ENCODE measurements around the gene ADD3.
"Not testable (repeated sequence)": the region's sequence is repeated elsewhere in the genome, so short reads cannot be mapped to it uniquely, and the experiment has no call there.

The ADD3 gene

DNA sequence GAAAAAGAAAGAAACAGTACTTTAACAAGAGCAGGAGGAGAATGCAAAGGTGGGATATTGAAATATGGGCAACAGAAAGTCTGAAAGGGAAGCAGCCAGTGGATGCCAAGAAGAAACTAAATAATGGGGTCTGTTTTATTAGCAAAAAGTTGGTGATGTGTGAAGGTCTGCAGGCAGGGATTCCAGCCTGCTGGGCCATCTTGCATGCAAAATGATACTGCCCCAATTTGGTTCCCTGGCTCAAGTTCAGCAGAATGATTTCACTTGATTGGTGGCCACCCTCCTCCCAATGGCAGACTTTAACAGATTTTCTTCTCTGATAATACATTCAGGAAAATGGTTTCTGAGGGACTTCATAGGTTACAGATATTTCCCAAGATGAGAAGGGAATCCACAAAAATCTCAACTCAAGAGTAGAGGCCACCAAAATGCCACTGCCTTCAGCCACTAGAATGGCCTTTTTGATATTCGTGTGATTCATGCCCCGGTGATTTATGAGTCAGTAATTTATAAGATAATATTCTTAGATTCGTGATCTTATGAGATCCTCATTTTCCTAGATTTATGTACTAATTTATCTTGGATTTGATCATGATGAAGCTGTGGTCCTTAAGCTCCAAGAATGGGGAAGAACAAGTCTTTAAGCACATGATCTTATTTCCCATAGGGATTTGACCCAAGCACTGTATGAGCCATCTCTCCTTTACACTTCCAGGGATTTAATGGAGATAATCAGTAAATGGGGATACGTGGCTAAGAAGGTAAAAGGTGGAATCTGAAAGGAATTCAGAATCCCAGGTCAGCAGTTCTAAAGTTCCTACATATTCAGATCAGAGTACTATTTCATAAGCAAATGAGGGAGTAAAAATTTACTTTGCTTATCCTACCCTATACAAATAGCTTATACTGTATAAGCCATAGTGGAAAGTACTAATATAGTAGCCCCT lies 32.3 kb upstream of the ADD3 start:
- no peak overlapping the region for H3K4me3 ChIP-seq (ENCODE audit: low read length)
- no peak for DNase-seq (ENCODE audit: low read depth, low spot score)

DNA sequence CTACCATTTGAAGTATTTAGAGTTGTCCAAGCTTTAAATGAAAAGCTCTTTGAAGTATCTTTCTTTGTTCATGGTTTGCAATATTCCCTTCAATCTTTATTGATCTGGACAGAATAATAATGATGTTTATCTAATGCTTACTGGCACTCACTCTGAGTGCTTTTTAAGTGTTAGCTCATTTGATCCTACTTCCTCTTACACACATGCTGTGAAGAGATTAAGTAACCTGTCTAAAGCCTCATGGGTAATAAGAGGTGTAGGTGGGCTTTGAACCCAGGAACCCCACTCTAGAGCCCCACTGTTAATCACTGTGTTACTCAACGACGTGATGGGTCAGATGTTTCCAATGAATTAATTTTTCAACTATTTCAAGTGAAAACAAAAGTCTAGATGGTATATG lies 31.1 kb upstream of the ADD3 start:
- no peak for DNase-seq (ENCODE audit: low read depth, low spot score)

DNA sequence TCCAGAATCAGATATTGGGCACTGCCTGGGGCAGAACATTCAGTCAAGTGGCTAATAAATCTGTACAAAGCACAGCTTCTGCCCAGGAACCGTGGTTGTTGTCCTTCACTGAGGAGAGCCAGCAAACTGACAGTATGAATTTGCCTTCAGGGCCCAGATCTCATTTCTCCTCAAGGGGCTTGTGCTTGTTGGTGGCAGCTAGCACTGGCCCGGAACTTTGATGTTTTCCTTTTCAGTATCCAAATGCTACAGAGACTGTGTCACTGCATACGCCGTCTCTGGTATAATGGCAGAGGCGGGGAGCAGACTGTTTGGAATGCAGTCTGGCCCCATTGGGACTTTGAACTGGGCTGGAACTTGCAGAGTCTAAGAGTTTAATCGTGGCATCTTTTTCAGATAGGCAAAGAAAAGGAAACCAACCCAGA lies 30.4 kb upstream of the ADD3 start:
- no peak for DNase-seq (ENCODE audit: low read depth, low spot score)
- H3K4me3 ChIP-seq (ENCODE audit: low read length), result no peak overlapping the region

More for the DNA sequence above, 31.1 kb upstream of the ADD3 start:
- no peak overlapping the region for H3K4me3 ChIP-seq (ENCODE audit: low read length)

DNA sequence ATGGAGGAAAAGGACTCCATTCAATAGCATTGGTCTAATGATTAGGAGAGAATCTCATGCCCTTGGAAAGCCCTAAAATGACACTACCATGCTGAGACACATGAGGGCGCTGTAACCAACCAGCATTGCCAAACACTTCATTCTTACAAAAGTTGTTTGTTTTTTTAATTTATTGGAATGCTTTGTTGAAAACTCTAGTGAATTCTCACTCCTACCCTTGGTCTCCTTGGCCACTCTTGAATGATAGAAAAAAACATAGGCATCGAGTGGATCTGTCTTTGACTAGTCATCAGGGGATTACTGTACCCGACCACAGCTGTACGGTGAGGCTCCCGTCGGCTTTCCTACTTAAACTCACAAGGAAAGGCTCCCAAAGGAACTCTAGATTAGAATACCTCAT lies 29.3 kb upstream of the ADD3 start:
- no peak overlapping the region for H3K4me3 ChIP-seq (ENCODE audit: low read length)
- no peak for DNase-seq (ENCODE audit: low read depth, low spot score)

DNA sequence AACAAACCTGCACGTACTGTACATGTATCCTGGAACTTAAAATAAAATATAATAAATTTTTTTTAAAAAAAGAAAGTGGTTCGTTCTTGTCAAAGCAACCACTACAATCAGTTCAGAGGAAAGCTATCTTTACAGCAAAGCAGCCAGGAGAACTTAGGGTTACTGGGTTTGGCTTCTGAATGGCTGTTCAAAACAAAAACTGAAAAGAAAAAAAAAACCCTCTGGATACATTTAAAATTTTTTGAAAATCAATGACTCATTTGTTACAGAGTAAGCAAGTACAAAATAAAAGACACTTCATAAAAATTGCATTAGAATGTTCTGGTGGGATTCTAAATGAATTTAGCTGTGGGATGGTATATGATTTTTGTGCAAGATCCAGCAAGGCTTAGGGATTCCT lies 28.6 kb upstream of the ADD3 start:
- no peak overlapping the region for H3K4me3 ChIP-seq (ENCODE audit: low read length)
- no peak for DNase-seq (ENCODE audit: low read depth, low spot score)

DNA sequence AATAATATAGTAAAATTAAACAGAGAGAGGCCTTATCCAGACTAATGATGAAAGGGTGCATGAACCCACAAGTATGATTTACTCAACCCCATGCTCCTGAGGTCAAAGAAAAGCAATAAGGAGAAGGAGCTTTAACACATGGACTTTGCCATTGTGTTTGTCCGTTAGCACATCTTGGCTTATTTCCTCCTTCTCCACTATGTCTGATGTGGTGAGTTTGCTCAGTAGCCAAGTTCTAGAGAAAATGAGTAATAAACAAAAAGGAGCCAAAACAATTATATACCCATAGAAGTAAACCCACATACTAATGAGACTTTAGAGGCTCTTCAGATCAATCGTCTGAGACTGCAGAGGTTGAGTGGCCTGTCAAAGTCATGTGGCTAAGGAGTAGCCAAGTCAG lies 26.1 kb upstream of the ADD3 start:
- no peak for DNase-seq (ENCODE audit: low read depth, low spot score)
- no peak overlapping the region for H3K4me3 ChIP-seq (ENCODE audit: low read length)

DNA sequence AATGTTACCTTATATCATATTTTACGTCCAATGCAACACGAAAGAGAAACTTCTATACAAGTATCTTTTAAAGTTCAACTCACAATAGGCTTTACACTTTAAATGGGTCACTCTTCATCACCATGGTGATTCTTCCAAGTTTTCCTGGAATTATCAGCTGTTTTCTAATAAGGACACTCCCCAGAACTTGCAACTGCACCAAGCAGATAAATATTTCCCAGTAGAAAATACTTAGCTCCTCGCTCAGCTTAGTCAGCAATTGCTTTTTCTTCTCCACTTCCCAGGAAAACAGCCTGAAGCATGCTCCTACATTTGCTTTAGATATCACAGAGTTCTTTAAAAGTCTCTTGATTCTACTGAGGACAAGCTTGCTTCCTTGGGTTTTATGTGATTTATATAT lies 25.7 kb upstream of the ADD3 start:
- no peak overlapping the region for H3K4me3 ChIP-seq (ENCODE audit: low read length)
- DNase-seq (ENCODE audit: low read depth, low spot score), result no peak

DNA sequence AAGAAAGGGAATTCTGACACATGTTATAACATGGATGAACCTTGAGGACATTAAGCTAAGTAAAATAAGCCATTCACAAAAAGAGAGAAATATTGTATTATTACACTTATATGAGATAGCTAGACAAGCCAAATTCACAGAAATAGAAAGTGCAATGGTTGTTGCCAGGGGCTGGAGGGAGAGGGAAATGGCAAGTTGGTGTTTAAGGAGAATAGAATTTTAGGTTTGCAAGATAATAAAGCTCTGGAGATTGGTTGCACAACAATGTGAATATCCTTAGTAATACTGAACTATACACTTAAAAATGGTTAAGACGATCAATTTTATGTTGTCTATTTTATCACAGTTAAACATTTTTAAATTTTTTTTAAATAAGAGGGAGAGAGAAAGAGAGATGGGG lies 25.0 kb upstream of the ADD3 start:
- no peak overlapping the region for H3K4me3 ChIP-seq (ENCODE audit: low read length)
- no peak for DNase-seq (ENCODE audit: low read depth, low spot score)

DNA sequence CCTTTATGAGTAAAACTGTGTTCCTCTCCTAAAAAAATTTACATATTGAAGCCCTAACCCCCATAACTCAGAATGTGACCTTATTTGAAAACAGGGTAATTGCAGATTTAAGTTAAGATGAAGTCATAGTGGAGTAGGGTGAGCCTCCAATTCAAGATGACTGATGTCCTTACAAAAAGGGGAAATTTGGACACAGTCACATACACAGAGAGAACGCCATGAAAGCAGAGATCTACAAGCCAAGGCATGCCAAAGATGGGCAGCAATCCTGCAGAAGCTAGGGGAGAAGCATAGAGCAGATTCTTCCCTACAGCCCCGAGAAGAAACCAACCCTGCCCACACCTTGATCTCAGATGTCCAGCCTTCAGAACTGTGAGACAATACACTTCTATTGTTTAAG lies 23.8 kb upstream of the ADD3 start:
- DNase-seq (ENCODE audit: low read depth, low spot score), result no peak
- H3K4me3 ChIP-seq (ENCODE audit: low read length), result no peak overlapping the region

DNA sequence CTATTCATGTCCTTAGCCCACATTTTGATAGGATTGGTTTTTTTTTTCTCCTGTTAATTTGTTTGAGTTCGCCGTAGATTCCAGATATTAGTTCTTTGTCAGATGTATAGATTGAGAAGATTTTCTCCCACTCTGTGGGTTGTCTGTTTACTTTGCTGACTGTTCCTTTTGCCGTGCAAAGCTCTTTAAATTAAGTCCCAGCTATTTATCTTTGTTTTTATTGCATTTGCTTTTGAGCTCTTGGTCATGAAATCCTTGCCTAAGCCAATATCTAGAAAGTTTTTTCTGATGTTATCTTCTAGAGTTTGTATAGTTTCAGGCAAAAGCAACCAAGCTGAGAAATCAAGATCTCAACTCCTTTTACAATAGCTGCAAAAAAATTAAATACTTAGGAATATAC lies 22.0 kb upstream of the ADD3 start:
- not testable (repeated sequence) for DNase-seq (ENCODE audit: low read depth, low spot score); H3K4me3 ChIP-seq (ENCODE audit: low read length)

DNA sequence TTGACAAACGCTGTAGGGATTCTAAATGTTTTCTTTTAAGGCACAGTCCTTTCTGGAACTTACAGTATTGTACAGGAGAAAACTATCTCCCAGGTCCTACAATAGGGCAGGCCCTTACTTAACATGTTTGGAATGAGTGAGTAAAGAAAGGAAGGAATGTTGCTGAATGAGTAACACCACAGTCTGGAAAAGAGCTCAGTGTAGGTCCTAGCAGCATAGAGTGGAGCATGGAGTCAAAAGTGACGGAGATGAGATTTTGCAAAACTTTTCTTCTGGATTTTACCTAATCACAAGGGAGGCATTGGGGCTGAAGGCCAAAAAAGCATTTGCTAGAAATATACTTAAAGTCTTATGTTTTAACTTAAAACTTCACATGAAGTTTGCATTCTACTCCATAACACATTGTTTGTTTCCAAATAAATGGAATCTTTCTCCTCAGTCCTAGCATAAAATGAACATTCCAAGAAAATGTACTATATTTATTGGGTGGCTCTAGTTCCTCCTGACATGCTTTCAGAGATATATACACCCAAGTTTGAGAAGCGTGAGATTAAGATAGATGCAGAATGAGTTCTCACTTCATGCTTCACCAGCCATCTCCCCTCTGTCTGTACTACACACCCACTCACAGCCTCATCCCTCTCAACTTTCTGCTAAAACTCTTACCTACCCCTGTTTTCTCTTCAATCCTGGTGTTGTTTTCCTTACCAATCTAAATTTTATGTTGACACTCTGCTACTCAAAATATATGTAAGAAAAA lies 20.2 kb upstream of the ADD3 start:
- no peak overlapping the region for H3K4me3 ChIP-seq (ENCODE audit: low read length)
- DNase-seq (ENCODE audit: low read depth, low spot score), result no peak

DNA sequence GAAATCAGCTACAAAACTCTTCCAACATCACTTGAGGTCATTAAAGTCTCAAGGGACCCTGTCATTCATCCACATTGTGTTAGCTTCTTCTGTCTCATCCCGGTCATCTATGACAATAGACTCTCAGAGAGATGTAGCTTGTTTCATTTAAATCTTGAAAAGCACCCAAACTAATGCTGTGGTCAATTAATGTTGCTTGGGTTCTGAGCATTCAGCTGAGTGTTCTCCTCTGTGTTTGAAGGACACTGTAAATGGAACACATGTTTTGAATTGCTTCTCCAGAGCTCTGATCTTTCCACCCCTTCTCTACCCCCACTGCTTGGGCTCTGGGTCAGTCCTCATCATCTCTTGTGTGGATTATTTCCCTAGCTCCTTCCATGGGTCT lies 19.6 kb upstream of the ADD3 start:
- DNase-seq (ENCODE audit: low read depth, low spot score), result no peak
- no peak overlapping the region for H3K4me3 ChIP-seq (ENCODE audit: low read length)

DNA sequence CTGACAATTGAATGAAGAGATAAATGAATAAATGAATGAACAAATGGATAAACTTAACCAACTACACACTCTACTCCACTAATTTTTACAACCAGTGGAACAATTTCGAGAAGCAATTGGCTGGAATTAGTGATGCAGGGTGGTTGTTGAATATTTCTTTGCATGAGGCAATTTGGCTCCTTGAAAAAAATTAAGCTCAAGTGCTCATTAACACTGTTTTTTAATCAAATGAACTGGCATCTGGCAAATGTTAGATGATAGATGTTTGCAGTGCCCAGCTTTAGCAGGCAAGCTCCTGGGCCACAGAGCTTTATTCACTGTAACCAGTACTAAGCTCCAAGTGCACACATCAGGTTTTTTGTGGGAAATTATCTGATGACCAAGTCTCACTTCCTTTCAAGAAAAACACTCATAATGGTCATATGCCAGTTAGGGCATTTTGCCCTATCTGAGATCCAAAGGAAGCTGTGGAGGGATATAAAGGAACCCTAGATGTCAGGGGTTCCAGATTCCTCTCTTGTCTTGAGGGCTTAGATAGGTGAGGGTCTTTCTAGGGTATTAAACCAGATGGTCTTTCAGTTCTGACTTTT lies 16.4 kb upstream of the ADD3 start:
- DNase-seq (ENCODE audit: low read depth, low spot score), result no peak
- H3K4me3 ChIP-seq (ENCODE audit: low read length), result no peak overlapping the region

DNA sequence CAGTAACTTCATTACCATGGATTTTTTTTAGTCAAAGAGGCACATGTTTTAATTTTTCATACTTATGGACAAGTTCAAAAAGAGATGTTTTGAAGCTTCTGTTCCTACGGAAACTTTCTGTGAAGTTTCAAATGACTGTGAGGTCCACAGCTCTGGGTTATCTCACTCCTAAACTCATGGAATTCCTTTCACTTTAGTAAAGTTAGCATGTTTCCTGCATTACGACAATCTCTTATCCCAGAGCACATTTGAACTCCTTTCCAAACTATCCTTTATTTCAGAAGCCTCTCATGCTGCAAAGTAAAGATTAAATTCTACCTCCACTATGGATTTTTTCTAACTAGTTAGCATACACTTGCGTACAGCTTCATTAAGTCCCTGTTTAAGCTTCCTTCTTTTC lies 15.3 kb upstream of the ADD3 start:
- no peak overlapping the region for H3K4me3 ChIP-seq (ENCODE audit: low read length)
- DNase-seq (ENCODE audit: low read depth, low spot score), result no peak

DNA sequence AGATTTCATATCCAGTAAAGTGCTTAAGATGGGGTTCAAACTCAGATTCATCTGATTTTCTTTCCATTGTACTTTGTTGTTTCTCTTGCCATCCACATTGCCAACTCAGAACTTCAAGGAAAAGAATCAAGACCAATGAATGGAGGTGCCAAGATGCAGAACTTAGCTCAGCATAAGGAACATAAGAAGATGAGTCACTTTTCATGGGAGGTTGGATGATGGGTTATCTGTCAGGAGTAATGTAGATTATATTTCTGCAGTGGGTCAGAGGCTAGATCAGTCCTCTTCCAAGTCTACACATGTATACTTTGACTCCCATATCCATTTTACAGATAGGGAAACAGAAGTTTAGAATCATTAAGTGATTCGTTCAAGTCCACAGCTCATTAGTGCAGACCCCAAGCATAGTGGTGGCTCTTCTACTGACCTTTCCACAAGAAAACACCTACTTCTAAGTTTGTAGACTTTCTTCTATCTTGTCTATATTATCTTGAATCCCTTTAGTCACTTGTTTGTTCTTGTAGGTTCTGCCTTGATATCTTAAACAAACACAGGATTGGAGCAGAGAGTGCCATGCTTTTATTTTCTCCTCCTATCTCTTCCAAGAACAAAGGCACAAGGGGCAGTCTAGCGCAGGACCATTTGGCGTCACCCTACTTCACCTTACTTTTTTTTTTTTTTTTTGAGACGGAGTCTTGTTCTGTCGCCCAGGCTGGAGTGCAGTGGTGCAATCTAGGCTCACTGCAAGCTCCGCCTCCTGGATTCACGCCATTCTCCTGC lies 14.0 kb upstream of the ADD3 start:
- no peak overlapping the region for H3K4me3 ChIP-seq (ENCODE audit: low read length)
- DNase-seq (ENCODE audit: low read depth, low spot score), result no peak

DNA sequence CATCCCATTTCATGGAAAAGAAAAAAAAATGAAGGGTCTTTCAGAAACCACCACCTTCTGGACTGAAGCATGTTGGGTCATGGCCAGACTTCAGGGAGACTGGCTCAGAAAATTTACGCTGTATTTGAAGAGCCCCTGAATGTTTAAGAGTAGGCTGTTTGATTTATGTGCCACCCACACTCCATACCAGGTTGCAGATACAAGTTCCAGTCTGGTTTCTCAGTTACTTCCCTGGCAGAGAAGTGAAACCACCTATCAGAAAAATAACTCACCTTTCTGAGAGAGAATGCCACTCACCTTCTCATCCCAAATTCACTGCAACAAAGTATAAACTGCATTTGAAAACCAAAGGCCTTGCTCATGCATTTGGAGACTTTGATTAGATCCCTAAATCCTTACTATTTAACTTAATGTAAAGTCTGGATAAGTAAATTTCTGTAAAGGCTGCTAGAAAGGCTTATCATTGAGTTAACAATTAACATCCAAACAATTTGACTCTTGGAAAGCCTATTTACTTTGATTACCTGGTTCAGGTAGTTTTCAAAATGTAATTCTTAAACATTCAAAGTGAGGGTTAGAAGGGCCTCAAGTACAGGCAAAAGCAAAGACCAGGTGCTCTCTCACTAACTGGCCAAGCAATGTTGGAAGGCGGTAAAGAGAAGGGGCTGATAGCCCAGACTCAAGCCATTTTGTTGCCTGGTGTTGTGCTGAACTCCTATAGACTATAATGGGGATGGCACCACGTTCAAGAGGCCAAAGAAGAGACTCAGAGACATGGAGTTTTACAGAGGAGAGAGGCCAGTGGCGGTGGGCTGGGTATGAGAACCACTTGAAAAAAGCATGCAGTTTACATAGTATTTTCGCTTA lies 12.8 kb upstream of the ADD3 start:
- no peak overlapping the region for H3K4me3 ChIP-seq (ENCODE audit: low read length)
- DNase-seq (ENCODE audit: low read depth, low spot score), result no peak

DNA sequence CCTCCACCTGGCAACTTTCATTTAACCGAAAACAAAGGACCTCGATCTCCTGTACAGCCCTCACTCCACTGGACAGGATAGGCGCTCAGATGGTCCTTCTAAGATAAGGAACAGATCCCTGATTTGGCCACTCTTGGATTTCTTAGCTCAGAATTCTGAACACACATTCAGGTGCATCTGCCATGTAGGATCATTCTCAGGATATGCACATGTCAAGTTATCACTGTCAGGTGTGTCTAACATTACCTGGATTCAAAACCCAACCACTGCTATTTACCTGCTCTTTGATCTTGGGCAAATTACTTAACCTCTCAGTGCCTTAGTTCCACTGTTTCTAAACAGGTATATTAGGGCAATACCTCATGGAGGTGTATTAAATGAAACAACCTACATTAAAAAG lies 12.2 kb upstream of the ADD3 start:
- no peak for DNase-seq (ENCODE audit: low read depth, low spot score)
- no peak overlapping the region for H3K4me3 ChIP-seq (ENCODE audit: low read length)

DNA sequence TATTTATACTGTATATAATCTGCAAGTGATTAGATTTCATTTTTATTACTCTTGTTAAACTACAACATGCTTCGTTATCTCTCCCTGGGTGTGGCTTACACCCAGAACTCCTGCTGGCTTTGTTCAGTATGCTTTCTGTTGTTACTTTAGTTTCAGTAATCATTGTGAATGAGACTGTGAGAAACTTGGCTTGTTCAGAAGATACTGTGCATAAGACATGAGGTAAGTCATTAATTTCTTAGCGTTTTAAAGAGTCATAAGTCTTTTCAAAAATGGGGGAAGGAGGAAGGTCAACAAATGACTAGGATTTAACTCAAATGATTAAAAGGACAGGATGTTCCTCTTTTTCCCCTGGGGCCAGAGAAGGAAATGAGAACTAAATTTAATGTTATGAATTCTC lies 11.6 kb upstream of the ADD3 start:
- H3K4me3 ChIP-seq (ENCODE audit: low read length), result no peak overlapping the region
- no peak for DNase-seq (ENCODE audit: low read depth, low spot score)

DNA sequence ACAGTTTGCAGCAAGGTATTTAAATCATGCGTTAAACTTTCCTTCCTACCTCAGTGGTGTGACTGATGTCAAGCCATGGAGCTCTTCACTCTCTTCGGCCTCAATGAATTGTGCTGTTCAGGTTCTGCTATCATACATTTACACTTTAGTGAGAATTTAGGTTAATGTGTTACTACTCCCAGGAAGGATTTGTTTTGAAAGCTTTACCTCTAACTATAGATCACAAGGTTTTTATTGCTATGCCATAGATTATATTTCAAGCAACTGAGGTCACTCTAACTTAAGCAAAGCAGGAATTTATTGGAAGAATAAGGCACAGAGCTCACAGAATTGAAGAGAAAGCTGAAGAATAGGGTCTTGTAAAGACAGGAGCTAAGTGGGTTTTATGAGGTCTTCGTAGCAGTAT lies 11.0 kb upstream of the ADD3 start:
- no peak overlapping the region for H3K4me3 ChIP-seq (ENCODE audit: low read length)
- no peak for DNase-seq (ENCODE audit: low read depth, low spot score)

Measured in Jurkat, Clone E6-1 (cell line).